A375 (cell line): Measurements from ENCODE around the gene ERI3. TPM values are rescaled to one million over a fixed set of nuclear protein-coding genes. Genes with fewer than 3 reads are reported as not detected.

Experiments
- small RNA-seq: library from RNA; depleted of rRNA; stranded (forward); fragments of <200 nt; gene quantifications from one replicate; pipeline ENCODE3, GENCODE V24; 2014
- total RNA-seq: library from RNA; depleted of rRNA; stranded (reverse); fragments of >200 nt; shearing (Covaris generic); gene quantifications from 2 replicates; pipeline ENCODE4 v1.2.3, GENCODE V29; 2014; rRNA removed

ERI3 gene
- 71.8 and 81.3 TPM in 2 replicates for total RNA-seq

DNA sequence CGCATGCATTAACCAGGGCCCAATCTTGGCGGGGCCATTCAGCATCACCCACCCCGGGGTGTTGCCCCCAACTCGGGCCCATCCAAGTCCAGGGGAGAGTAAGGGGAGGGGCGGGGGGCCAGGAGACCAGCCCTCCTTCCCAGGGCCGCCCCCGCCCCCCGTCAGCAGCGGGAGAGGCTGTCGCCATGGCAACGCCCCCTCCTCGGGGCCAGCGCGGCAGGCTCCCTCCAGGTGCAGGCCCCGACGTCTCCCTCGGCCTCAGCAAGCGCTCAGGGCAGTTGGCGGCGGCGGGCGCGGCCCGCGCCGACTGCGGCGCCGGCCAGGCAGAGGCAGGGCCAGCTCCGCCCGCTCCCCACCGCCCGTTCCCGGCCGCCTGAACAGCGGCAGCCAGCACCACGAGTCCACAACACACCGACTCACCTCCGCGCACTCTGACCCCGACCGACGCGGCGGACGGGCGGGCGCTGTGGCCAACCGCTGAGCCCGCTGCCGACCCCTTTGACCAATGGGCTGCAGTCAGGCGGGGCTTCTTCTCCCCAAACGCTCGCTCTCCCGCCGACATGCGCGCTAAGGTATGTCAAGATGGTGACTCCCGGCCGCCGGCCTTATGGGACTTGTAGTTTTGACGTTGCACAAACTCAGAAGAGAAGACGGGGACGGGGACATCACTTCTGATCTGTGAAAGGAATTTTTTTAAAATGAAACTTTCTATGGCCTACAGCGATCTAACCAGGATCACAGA lies at the start of gene ERI3:
Gene ERI3 (minus strand): TSS at position 418 of the 742 bp plus-strand sequence. CDS start 231 bp downstream, at position 187.

GRCh38 chr1:44213222-44214112 lies 141.6 kb downstream of the ERI3 start, which contains the start of gene DMAP1:
TSS of gene DMAP1 (plus strand) at chr1:44213471. CDS start at chr1:44213754, 283 bp downstream.

Small RNA genes within 50 kb of the gene (small RNA-seq; reads per million reads assigned to genes)
- gene AL035417.1 (not detected), gene RNU6-369P (not detected)

Other genes starting within 250 kb of the ERI3 start
- gene KLF17, start 236.4 kb downstream of the ERI3 start, total RNA-seq, result 0.21 and 0.34 TPM in 2 replicates
- not detected in 2 replicates for gene KLF18, start 213.6 kb downstream of the ERI3 start, total RNA-seq
- 27.5 and 39.8 TPM in 2 replicates for gene DMAP1, start 141.8 kb downstream of the ERI3 start, total RNA-seq
- gene RNF220, start 50.0 kb upstream of the ERI3 start, total RNA-seq, result 118 and 133 TPM in 2 replicates